Activated CD8-positive, alpha-beta memory T cell treated with anti-CD3 and anti-CD28 coated beads for 36 hours (primary cell): ENCODE measurements around the gene KAT8. TPM values are rescaled to one million over a fixed set of nuclear protein-coding genes. Genes with fewer than 3 reads are reported as not detected.

Experiments used
- CTCF ChIA-PET: fragments of 350-600 bp; sonication (Branson Sonifier 250); formaldehyde crosslinking; loops from one replicate; lab custom pipeline; 2021; ENCODE audit warnings: antibody characterized with exemption; lab: Charles Lee
- POLR2A ChIA-PET: fragments of 350-600 bp; sonication (Branson Sonifier 250); formaldehyde crosslinking; loops from one replicate; lab custom pipeline; 2021; ENCODE audit warnings: antibody characterized with exemption; lab: Charles Lee
- total RNA-seq, 2 experiments: library from RNA; stranded (reverse); gene quantifications; one replicate each; pipeline ENCODE4 v1.2.3, GENCODE V29; 2021

Gene KAT8
- total RNA-seq, 2 experiments from 2014 or later, result 53.1 to 54.8 TPM

DNA sequence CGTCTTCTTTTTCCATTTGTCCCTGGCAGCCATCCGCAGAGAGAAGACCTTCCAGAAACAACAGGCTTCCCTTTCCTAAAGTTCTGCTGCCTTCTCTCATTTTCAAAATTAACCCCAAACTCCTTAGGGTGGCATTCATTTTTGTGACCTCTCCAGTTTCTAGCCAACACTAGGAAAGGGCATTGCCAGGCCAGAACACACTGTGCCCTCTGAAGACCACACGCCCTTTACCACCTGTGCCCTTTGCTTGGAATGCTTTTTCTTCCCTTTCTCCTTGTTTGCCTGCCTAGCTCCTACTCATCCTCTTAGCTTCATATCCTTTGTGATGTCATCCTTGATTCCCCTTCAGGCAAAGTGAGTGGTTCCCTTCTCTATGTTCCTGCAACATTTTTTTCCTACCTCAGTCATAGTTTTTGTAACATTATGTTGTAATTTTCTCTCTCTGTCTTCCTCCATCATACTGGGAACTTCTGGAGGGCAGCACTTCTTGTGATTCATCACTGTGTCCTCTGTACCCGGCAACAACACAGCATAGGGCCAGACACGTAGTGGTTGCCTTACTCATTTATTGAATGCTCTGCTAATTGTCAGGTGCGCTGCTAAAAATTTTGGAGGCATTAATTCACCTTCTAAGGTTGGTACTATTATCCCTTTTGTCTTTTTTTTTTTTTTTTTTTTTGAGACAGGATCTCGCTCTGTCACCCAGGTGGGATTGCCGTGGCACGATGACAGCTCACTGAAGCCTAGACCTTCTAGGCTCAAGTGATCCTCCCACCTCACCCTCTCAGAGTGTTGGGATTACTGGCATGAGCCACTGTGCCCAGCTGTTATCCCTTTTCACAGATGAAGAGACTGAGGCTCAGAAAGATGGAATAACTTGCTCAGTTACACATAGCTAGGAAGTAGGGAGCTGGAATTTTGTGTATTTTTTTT is 1.0 kb downstream of the KAT8 start:
- ChIA-PET CTCF (interaction anchor here (1.3 to 4.8 kb wide), 3 partner anchors 23 to 133 kb away, joined by 5 to 18 read pairs (median 8); partner anchors contain the start of gene HSD3B7), POLR2A (interaction anchor here (0.6 to 3.2 kb wide), 9 partner anchors 9 to 341 kb away, joined by 3 to 27 read pairs (median 4); partner anchors contain the start of genes ARMC5, BCKDK and FUS)

DNA sequence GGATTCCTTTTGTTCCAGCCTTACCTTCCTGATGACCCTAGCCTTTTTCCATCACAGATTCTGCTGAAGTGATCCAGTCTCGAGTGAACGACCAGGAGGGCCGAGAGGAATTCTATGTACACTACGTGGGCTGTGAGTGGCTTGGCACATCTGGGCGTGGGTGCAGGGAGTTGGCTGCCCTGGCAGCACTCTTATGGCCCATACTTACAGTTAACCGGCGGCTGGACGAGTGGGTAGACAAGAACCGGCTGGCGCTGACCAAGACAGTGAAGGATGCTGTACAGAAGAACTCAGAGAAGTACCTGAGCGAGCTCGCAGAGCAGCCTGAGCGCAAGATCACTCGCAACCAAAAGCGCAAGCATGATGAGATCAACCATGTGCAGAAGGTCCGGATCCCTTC is 2.7 kb downstream of the KAT8 start:
- ChIA-PET POLR2A (interaction anchor here (1.2 kb wide), 1 partner anchor 22 kb away, joined by 3 read pairs; no protein-coding TSS in a partner anchor), CTCF (interaction anchor here (0.6 to 4.8 kb wide), 3 partner anchors 22 to 320 kb away, joined by 3 to 18 read pairs (median 3); no protein-coding TSS in a partner anchor)

DNA sequence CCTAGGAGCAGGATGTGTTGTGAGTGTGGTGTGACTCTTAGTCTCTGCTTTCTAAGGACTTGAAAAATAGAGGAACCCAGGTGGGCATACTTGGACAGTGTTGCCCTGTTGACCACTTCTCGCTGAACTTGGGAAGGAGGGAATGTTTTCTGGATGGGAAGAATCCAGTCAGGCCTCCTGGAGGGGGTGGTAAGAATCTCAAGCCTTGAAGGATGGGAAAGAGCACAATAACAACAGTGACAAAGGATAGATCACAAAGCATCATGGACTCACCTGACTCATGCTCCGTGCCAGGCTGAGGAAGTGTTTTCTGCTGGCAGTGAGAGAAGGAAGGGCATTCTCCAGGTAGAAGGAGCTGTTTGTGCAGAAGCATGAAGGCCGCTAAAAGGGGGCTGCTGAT is 8.4 kb downstream of the KAT8 start:
- CTCF ChIA-PET, result interaction anchor here (1.2 kb wide), 1 partner anchor 11 kb away, joined by 4 read pairs; no protein-coding TSS in a partner anchor
- POLR2A ChIA-PET, result no interaction called here

DNA sequence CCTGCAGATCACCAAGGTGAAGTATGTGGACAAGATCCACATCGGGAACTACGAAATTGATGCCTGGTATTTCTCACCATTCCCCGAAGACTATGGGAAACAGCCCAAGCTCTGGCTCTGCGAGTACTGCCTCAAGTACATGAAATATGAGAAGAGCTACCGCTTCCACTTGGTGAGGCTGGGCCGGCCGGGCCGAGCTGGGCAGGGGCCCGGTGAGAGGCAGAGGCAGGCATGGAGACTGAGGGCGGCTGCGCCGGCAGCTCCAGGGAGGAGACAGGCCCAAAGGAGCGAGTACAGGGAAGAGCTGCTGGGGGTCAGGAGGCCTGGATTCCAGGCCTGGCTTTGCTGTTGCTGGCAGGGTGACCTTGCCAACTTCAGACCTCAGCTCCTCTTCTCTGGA is 9.7 kb downstream of the KAT8 start:
- POLR2A ChIA-PET, result interaction anchor here (0.5 kb wide), 1 partner anchor 8 kb away, joined by 6 read pairs; no protein-coding TSS in a partner anchor
- CTCF ChIA-PET, result no interaction called here

DNA sequence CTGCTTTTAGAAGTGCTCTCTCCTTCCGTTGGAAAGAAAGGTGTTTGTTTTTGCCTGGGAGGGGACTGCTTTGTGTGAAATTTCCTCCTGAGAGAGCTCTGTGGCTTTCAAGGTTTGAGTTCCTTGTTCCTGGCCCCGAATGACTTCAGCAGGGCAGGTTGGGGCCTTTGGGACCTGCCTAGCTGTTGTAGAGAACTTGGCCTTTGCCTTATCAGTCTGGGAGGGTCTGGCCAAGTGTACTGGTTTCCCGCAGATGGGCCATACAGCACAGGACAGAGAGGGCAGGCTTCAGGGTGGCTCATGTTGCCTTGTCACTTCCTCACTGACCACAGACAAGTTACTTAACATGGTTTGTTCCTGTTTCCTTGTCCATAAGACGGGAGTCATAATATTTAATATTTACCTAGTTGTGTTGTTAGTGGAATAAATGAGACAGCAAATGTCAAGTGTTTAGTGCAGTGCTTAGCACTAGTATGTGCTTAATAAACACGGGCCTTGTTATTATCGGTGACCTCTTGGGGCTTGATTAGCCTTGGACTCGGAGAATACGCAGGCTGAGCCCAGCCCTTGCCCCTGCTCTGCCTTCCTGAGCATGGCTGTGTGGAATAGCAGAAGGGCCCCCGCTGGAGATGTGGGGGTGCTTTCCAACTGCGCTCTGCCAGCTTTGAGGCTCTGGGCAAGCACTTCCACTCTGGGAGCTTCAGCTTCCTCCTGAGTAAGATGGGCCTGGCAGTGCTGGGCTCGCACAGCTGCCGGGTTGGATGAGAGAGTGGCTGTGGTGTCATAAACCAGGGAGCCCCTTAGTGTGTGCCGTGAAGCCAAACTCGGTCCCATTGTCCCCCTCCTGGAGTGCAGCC is 11.5 kb downstream of the KAT8 start:
- POLR2A ChIA-PET, result interaction anchor here (0.5 kb wide), 1 partner anchor 80 kb away, joined by 7 read pairs; no protein-coding TSS in a partner anchor
- CTCF ChIA-PET, result no interaction called here

DNA sequence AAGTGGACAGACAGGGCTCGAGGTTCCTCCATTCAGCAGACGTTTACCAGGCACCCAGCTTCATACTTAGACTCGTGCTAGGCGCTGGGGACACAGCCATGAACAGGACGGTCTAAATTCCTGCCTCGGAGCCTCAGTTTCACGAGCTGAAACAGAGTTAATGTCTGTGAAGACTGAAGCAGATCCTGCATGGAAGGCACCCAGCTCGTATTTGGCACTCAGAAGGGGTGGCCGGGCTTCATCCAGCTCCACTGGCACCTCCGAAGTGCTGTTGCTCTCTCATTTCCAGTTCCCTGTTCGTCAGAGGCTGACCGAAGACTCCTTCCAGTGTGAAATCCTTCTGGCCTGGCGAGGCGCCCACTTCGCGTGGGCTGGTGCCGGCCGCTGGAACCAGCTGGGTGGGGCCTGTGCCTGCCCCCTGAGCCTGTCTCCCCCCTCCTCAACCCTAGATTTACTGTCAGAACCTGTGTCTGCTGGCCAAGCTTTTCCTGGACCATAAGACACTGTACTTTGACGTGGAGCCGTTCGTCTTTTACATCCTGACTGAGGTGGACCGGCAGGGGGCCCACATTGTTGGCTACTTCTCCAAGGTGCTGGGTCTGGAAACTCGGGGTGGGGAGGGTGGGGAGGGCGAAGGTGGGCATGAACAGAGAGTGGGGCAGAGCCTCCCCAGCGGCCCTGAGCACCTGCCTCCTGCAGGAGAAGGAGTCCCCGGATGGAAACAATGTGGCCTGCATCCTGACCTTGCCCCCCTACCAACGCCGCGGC is 12.3 kb downstream of the KAT8 start:
- POLR2A ChIA-PET, result no interaction called here
- CTCF ChIA-PET, result no interaction called here

DNA sequence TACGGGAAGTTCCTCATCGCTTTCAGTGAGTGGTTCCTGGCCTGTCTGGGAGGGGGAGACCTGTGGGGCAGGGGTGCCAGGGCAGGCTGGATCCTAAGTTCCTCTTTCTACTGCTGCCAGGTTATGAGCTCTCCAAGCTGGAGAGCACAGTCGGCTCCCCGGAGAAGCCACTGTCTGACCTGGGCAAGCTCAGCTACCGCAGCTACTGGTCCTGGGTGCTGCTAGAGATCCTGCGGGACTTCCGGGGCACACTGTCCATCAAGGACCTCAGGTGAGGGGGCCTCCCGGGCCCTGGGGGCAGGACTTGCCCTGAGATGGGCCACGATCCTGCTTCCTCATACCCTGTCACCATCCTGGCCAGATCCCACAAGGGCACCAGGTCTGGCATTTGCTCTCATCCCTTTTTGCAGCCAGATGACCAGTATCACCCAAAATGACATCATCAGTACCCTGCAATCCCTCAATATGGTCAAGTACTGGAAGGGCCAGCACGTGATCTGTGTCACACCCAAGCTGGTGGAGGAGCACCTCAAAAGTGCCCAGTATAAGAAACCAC is 12.9 kb downstream of the KAT8 start:
- CTCF ChIA-PET, result no interaction called here
- POLR2A ChIA-PET, result interaction anchor here (0.8 kb wide), 1 partner anchor 13 kb away, joined by 3 read pairs; the partner anchor contains the start of gene KAT8

DNA sequence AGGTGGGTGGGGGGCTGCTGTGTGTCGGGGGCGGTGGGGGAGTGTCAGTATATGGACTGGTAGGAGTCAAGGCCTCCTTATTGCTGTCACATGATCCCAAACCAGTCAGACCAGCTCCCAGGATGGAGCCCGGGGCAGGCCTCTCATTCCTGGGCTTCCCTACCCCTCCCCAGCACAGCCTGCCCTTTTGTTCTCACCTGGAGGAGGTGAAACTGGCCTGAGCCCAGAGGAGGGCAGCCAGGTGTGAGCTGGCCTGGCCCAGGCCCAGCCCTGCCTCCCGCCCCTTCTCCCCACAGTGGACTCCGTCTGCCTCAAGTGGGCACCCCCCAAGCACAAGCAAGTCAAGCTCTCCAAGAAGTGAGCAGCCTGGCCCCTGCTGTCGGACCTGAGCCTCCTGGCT is 13.4 kb downstream of the KAT8 start:
- POLR2A ChIA-PET, result interaction anchor here (0.8 kb wide), 1 partner anchor 13 kb away, joined by 3 read pairs; the partner anchor contains the start of gene KAT8
- CTCF ChIA-PET, result no interaction called here

DNA sequence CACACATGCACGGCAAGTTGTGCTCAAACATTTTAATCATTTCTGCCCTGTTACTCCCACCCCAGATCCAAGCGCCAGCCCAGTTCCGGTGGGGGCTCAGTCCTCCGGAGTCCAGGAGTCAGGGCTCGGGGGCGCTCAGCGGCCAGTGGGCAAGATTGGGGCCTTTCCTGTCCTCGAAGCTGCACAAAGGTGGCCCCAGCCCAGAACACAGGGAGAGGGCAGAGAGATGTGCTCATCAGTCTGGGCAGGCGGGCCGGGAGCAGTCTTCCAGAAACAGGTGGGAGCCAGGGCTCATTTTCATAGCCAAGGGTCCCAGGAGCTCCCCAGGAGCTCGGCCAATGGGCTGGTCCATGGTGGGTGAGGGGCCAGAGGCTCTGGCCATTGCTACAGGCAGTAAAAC is 14.0 kb downstream of the KAT8 start:
- POLR2A ChIA-PET, result no interaction called here
- CTCF ChIA-PET, result no interaction called here

DNA sequence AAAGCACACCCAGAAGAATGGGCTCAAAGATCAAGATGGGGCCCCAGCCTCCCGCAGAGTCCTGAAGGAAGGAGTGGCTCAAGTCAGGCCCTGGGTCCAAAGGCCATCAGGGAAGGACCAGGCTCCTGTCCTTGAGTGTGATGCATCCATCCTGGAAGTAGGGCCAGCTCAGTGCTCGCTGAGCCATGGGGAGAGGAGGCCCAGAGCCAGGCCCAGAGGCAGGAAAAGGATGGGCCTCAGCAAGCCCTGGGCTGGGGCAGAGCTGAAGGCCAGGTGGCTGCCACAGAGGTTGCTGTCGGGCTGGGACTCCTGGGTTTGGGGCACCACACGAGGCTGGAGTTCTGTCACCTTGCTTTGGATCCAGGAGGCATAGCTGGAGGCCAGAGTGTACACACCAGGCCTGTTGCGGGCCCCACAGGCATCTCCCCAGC is 14.4 kb downstream of the KAT8 start:
- POLR2A ChIA-PET, result no interaction called here
- CTCF ChIA-PET, result no interaction called here

DNA sequence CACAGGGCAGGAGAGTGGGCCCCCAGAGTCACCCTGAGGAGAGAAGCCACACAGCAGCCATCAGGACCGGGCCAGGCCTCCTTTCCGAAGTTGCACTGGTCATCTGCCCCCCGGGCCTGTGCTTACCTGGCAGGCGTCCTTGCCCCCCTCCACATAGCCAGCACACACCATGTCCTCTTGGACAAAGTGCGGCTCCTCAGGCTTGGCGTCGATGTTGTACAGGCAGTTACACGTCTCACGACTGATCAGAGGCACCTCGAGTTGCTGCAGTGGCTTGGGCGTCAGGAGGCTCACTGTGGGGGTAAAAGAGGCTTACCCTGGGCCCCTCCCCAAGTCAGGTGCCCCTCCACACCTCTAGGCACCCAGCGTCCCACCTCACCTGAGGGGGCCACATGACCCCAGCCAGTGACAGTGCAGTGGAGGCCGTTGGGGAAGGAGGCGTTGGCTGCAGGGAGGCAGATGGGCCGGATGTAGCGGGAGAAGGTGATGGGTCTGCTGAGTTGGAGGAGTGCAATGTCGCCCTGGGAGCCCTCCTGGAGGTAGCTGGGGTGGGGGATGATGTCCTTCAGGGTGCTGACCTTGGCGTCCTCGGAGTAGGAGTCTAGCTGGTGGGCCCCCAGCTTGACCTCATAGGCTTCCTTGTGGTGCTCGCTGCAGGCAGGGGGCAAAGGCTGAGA is 15.0 kb downstream of the KAT8 start:
- CTCF ChIA-PET, result interaction anchor here (1.4 kb wide), 1 partner anchor 9 kb away, joined by 4 read pairs; no protein-coding TSS in a partner anchor
- POLR2A ChIA-PET, result no interaction called here

DNA sequence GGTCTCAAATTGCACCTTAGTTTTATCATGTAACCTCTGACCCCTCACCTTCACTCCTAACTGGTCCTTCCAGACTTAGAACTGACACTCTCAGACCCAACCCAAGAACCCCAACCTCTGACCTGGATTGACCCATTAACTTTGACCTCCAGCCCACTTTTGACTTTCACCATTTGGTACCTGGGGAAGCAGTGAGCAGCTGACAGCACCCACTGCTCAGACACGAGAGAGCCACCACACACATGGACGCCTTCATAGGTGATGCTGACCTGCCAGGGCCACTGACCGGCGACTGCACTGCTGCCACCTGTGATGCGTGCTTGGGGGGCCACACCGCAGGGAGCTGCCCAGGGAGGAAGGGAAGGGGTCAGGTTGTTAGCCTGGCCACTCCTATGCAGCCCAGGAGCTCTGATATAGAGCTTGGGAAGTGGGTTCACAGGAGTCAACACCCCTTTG is 15.6 kb downstream of the KAT8 start:
- CTCF ChIA-PET, result interaction anchor here (1.4 kb wide), 1 partner anchor 9 kb away, joined by 4 read pairs; no protein-coding TSS in a partner anchor
- POLR2A ChIA-PET, result no interaction called here

DNA sequence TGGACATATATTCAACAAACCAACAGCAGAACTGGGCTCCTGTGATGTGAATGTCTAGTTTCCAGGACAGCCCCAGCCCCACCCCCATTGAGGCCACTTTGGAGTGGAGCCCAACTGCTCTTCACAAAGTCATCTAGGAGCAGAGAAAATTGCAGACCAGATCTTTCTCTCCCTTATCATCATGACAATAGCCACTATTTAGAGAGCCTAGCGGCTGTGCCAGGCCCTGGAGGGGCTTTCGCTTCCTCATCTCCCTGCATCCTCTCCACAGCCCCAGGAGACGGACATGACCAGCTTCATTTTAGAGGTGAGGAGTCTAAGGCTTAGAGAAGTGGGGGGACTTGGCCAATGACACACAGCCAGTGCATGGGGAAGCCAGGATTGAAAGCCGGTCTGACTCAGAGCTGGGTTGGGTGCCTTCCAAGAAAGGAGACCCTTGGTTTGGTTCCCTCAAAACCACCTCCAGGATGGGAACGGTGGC is 16.7 kb downstream of the KAT8 start:
- CTCF ChIA-PET, result no interaction called here
- POLR2A ChIA-PET, result no interaction called here

DNA sequence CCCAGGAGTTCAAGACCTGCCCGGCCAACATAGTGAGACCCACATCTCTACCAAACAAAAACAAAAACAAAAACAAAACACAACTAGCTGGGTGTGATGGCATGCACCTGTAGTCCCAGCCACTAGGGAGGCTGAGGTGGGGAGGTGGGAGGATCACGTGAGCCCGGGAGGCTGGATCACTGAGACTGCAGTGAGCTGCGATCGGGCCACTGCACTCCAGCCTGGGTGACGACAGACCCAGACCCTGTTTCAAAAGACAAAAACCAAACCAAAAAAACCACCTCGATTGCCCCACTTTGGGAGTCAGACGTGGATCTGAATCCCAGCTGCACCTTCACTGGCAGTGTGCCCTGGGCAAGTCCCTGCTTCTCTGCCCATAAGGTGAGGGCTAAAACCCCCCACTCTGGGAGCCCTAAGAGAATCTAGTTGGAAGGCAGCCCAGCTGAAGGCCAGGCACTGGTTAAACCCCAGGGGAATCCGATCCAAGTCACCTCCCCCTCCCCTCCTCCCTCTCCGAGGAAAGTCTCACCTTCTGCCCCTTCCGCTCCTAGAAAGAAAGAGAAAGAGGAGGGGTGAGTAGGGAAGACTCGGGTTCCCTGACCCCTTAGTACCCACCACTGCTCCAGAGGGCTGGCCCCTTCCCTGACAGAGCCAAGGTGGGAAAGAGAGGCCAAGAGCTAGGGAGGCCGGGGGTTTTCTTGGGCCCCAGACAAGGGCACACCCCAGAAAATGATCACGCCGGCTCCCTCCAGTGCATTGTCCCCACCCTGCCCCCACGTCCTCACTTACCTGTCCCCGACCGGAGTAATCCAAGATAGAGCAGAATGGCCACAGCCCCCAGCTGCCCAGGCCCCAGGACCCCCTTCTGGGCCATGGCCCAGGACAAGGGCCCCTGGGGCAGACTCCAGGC is 17.4 kb downstream of the KAT8 start:
- ChIA-PET POLR2A (no interaction called here), CTCF (no interaction called here)

DNA sequence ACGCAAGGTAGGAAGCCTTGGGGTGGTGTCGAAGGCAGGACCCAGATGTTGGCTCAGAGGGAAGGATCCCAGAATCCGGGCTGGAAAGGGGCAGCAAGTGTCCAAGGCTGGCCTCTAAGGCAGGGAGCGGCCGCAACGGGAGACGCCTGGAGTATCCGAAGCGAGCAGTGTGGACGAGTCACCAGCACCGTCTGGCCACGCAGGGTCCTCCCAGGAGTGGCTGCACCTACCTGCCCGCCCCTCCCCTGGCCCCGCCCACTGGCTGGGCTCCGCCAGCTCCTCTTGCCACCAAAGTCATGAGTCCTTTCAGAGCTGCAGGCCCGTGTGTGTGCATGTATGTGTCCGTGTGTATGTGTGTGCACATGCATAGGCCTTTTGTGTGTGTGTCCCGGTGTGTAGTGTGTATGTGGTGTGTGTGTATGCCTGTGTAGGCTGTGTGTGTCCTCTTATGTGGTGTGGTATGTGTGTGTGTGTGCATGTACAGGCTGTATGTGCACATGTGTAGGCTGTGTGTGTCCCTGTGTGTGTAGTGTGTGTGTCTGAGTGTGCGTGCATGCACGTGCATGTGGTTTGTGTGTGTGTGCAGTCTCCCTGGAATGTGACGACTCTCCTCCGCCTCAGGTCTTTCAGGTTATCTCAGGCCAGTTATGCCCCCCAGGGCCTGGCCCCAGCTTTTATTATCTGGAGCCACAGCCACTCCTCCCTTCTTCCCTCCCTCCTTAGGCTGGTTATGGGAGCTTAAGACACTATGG is 18.2 kb downstream of the KAT8 start, which contains the start of gene PRSS8:
Gene PRSS8, minus strand, starts transcription at position 193 of the 752 bp plus-strand sequence. CDS start 229 bp downstream, outside the sequence.
- ChIA-PET CTCF (interaction anchor here (0.6 kb wide), 1 partner anchor 79 kb away, joined by 4 read pairs; no protein-coding TSS in a partner anchor), POLR2A (no interaction called here)

DNA sequence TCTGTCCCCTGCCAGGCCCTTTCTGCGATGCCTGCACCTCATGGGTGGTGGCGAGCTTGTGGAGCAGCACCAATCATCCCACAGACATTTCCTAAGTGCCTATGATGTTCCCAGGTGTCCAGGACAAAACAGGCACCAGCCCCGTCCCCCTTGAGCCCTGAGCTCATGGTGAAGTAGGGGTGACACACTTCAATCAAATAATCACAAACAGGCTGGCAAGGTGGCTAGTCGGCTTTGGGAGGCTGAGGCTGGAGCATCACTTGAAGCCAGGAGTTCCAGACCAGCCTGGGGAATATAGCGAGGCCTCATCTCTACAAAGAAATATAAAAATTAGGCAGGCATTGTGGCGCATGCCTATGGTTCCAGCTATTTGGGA is 18.8 kb downstream of the KAT8 start:
- ChIA-PET POLR2A (no interaction called here), CTCF (interaction anchor here (0.6 to 2.3 kb wide), 2 partner anchors 10 to 80 kb away, joined by 4 read pairs; no protein-coding TSS in a partner anchor)
